K562 (cell line): ENCODE measurements around the gene FAM72B. TPM values are rescaled to one million over a fixed set of nuclear protein-coding genes. Genes with fewer than 3 reads are reported as not detected.
A peak's percentile ranks its signal among the peaks of the same experiment; 100 is the strongest.
"Not testable (repeated sequence)": the region's sequence is repeated elsewhere in the genome, so short reads cannot be mapped to it uniquely, and the experiment has no call there.

Experiments used
- ATAC-seq: fragments of 200-7000 bp; cut with Tn5 transposase; 3 replicates; pipeline ENCODE4 v1.9.1; 2020; ENCODE audit warnings: moderate library complexity
- BruUV-seq: library from RNA; stranded (reverse); fragments of 400-500 nt; replicated peaks from 2 replicates; lab custom pipeline; 2021; lab: Mats Ljungman, UMichigan
- CTCF ChIA-PET: fragments of 300-600 bp; formaldehyde crosslinking; extraction: SDS; loops from one replicate; lab custom pipeline; 2021; ENCODE audit warnings: low intra/inter-chr PET ratio; lab: Yijun Ruan, JAX
- POLR2A ChIA-PET: fragments of 300-600, 350-650 bp; sonication (Branson Sonifier 250); formaldehyde crosslinking; extraction: SDS; loops from one replicate; lab custom pipeline; 2021; ENCODE audit warnings: antibody characterized with exemption, inconsistent platforms; lab: Yijun Ruan, JAX
- DNase-seq, 4 experiments: peaks; one replicate each; pipeline versions ENCODE4 v3.0.0 to v3.0.0-alpha.2; 2011 to 2018; ENCODE audit warnings: low spot score in 3 of 4, mixed read lengths in 3 of 4; ENCODE audit errors: extremely low read depth in 1 of 4
- FAIRE-seq: peaks from 2 replicates; lab custom pipeline; 2011; peaks lifted over from hg19 to GRCh38; lab: Jason Lieb, UNC
- H2AFZ ChIP-seq: 2 replicates; pipeline ENCODE4 v1.6.0; 2011; ENCODE audit warnings: low read depth, low read length, control low read depth, inconsistent platforms
- H3K27ac ChIP-seq: fragments of 200-600 bp; 3 replicates; pipeline ENCODE4 v1.8.0; 2011; ENCODE audit warnings: low read depth, mild to moderate bottlenecking, control low read depth, inconsistent platforms, low read length, moderate library complexity, mixed read lengths; ENCODE audit errors: extremely low read depth
- H3K27me3 ChIP-seq, 2 experiments: fragments of 300-600 bp in 1 of 2; 2 replicates in 1 of 2; 3 replicates in 1 of 2; pipeline versions ENCODE4 v1.6.0 to v1.8.0; 2011; ENCODE audit warnings: inconsistent platforms in 2 of 2, low read length in 2 of 2, mild to moderate bottlenecking in 1 of 2, mixed read lengths in 1 of 2, moderate library complexity in 1 of 2; ENCODE audit not compliant: control insufficient read depth in 2 of 2, insufficient read depth in 2 of 2
- H3K36me3 ChIP-seq: fragments of 300-600 bp; 3 replicates; pipeline ENCODE4 v1.8.0; 2011; ENCODE audit warnings: mild to moderate bottlenecking, low read length, inconsistent platforms; ENCODE audit not compliant: control insufficient read depth, insufficient read depth
- H3K4me1 ChIP-seq, 2 experiments: fragments of 200-600 bp in 1 of 2; replicated peaks in 1 of 2; 2 replicates in 1 of 2; 3 replicates in 1 of 2; pipeline versions ENCODE4 v1.5.1 to v1.8.0; 2011; ENCODE audit warnings: inconsistent platforms in 2 of 2, low read length in 2 of 2, mild to moderate bottlenecking in 1 of 2, mixed read lengths in 1 of 2, moderate library complexity in 1 of 2; ENCODE audit not compliant: control insufficient read depth in 2 of 2, insufficient read depth in 2 of 2
- H3K4me2 ChIP-seq: 2 replicates; pipeline ENCODE4 v1.6.1; 2011; ENCODE audit warnings: low read length, control low read depth, inconsistent platforms, mixed read lengths; ENCODE audit not compliant: insufficient read depth
- H3K4me3 ChIP-seq: fragments of 200-600 bp; sonication (generic), shearing (Covaris generic); 2 replicates; pipeline ENCODE4 v1.5.1; 2016; ENCODE audit warnings: control low read depth, inconsistent platforms
- H3K79me2 ChIP-seq: fragments of 200-600 bp; 3 replicates; pipeline ENCODE4 v1.8.0; 2011; ENCODE audit warnings: low read length, inconsistent platforms; ENCODE audit not compliant: control insufficient read depth, insufficient read depth
- H3K9ac ChIP-seq, 2 experiments: 2 replicates each; pipeline versions ENCODE4 v1.6.0 to v1.6.1; 2011; ENCODE audit warnings: low read depth in 2 of 2, low read length in 2 of 2, control low read depth in 1 of 2, inconsistent platforms in 1 of 2, mild to moderate bottlenecking in 1 of 2, mixed read lengths in 1 of 2; ENCODE audit not compliant: insufficient read depth in 1 of 2
- H3K9me1 ChIP-seq: one replicate; pipeline ENCODE4 v1.6.0; 2011; ENCODE audit warnings: inconsistent platforms, mild to moderate bottlenecking, low read length, moderate library complexity; ENCODE audit not compliant: control insufficient read depth, insufficient read depth
- H3K9me3 ChIP-seq: replicated peaks from 2 replicates; pipeline ENCODE4 v1.5.1; 2011; ENCODE audit warnings: low read depth, low read length, inconsistent platforms; ENCODE audit not compliant: control insufficient read depth, insufficient read depth
- H4K20me1 ChIP-seq: replicated peaks from 2 replicates; pipeline ENCODE4 v1.6.1; 2011; ENCODE audit warnings: low read length, inconsistent platforms, mixed read lengths; ENCODE audit not compliant: control insufficient read depth, insufficient read depth
- WGBS: fragments of 100-300 bp; shearing (Covaris generic); methylation state at CpG from one replicate; pipeline ENCODE4 v1.1.6; 2016; ENCODE audit warnings: low coverage, mixed read lengths; ENCODE audit not compliant: insufficient coverage; ENCODE audit errors: missing lambda C conversion rate; 5-methylcytosine and 5-hydroxymethylcytosine counted together
- in situ Hi-C: fragments of 300-500 bp; cut with MboI; formaldehyde crosslinking; loops from 4 replicates; pipeline ENCODE4 v1.15.0; 2018; ENCODE audit warnings: inconsistent platforms, mixed read lengths
- intact Hi-C: fragments of 100-400 bp; cut with micrococcal nuclease; formaldehyde crosslinking; loops from 2 replicates; pipeline ENCODE4 v1.14.2; 2022
- polyA plus RNA-seq, 8 experiments: library from polyadenylated mRNA; depleted of rRNA in 4 of 8; stranded (reverse) in 5 of 8; unstranded in 3 of 8; fragments of >200 nt; fragmentation: Nextera tagmentation in 2 of 8; fragmentation: Illumina TruSeq in 1 of 8; extraction: Ambion mirVana in 2 of 8; extraction: Trizol in 1 of 8; gene quantifications; 2 replicates each; pipeline versions ENCODE4 v1.2.1 to v1.2.3, GENCODE V29; 2011 to 2014; ENCODE audit warnings: inconsistent platforms in 1 of 8, missing spikeins in 1 of 8
- total RNA-seq, 7 experiments: library from RNA; depleted of rRNA in 6 of 7; stranded (reverse); fragments of >200 nt in 6 of 7; fragmentation: Illumina TruSeq in 2 of 7; extraction: Trizol in 2 of 7; gene quantifications; 2 replicates each; pipeline versions ENCODE4 v1.2.1 to v1.2.3, GENCODE V29; 2011 to 2021; ENCODE audit warnings: low replicate concordance in 1 of 7

The FAM72B gene
- total and polyA plus RNA-seq, 9 of the 15 experiments (the other 6 are each of a cell fraction or from before 2014, with no cell fraction given), result 11.8 to 61.7 (median 31.5) TPM

- WGBS, result 69% methylated on average over 3 of the region's 6 CpGs
- CTCF ChIA-PET, H3K4me3 ChIP-seq, H3K4me2 ChIP-seq, H3K9me3 ChIP-seq, H2AFZ ChIP-seq, H3K9ac ChIP-seq, H4K20me1 ChIP-seq, in situ Hi-C loops, H3K79me2 ChIP-seq, BruUV-seq, intact Hi-C loops, H3K9me1 ChIP-seq, POLR2A ChIA-PET, H3K27ac ChIP-seq, ATAC-seq, H3K27me3 ChIP-seq, H3K36me3 ChIP-seq, H3K4me1 ChIP-seq, FAIRE-seq: not testable (repeated sequence)
- DNase-seq, result peak in 1 of 4 experiments; percentile 0
Measured at GRCh38 chr1:121208375-121208774, 24.2 kb upstream of the FAM72B start.

GRCh38 chr1:121207328-121207727 lies 23.2 kb upstream of the FAM72B start:
- ATAC-seq, result peak; percentile 48
- CTCF ChIA-PET, H3K9me3 ChIP-seq, H3K4me2 ChIP-seq, H3K4me1 ChIP-seq, BruUV-seq, H3K79me2 ChIP-seq, H4K20me1 ChIP-seq, DNase-seq, in situ Hi-C loops, H3K9me1 ChIP-seq, FAIRE-seq, H3K9ac ChIP-seq, POLR2A ChIA-PET, H3K36me3 ChIP-seq, H2AFZ ChIP-seq, H3K4me3 ChIP-seq, H3K27ac ChIP-seq, intact Hi-C loops, H3K27me3 ChIP-seq: not testable (repeated sequence)
- no CpG with 5 or more reads among the region's 2 CpGs for WGBS

DNA sequence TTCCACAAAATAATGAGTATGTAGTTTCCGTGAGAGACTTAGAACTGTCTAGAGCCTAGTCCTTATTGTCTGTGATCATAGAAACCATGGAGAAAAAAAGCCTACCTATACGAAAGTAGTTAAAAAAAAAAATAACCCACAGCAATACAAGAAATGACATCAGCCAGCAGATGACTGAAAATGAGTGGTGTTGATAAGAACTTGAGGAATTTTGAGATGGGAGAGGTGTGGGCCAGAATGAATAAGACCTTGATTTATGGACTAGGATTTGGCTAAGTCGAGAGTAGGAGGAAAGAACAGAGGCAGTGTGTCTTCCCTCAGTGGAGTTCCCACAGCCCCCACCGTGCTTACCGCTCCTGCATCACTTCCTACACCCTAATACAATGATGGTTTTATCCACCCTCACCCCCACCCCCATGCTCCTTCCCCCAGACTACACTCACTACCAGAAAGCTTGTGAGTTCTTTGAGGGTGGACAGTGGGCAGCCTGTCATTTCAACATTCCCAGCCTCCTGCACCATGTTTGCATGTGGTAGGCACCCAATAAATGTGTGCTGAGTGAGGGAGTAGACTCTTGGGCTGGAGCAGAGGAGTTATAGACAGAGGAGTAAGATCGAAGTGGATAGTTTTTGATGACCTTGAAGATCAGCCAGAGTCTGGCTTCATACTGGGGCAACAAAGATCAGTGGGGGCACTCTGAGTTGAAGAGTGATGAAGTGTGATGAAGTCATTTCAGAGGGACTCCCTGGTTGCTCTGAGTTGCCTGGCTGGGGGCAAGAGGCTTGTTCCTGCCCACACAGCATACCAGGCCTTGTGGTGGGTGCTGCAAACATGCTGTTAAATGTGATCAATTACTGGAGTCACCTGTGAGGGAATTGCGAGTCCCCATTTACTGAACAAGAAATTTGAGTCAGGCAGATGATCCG lies 21.9 kb upstream of the FAM72B start:
- peak in 1 of 4 experiments; percentile 0 for DNase-seq
- in situ Hi-C loops, H3K4me2 ChIP-seq, H3K9me3 ChIP-seq, H3K27ac ChIP-seq, H3K4me3 ChIP-seq, H3K4me1 ChIP-seq, CTCF ChIA-PET, H2AFZ ChIP-seq, FAIRE-seq, intact Hi-C loops, H3K9ac ChIP-seq, POLR2A ChIA-PET, H3K79me2 ChIP-seq, H3K36me3 ChIP-seq, BruUV-seq, H3K9me1 ChIP-seq, H4K20me1 ChIP-seq, H3K27me3 ChIP-seq: not testable (repeated sequence)
- ATAC-seq, result peak; percentile 60
- WGBS, result 46% methylated on average over 1 of the region's 8 CpGs
